Stimulated activated naive CD8-positive, alpha-beta T cell treated with anti-CD3 and anti-CD28 coated beads, Interleukin-15, amount 100 ng/mL, for 72 hours (primary cell): ENCODE results near the gene GMDS.
A peak's percentile ranks its signal among the peaks of the same experiment; 100 is the strongest.

ENCODE experiments used
- ATAC-seq: fragments of 150-1000 bp; cut with Tn5 transposase; 2 replicates; pipeline ENCODE4 v1.10.0; 2021; ENCODE audit warnings: mild to moderate bottlenecking, moderate library complexity
- DNase-seq, 2 donors: peaks; one replicate each; pipeline ENCODE4 v3.0.0; 2021 to 2022
- H3K27ac Mint-ChIP-seq, 2 donors: one replicate each; pipeline ENCODE4 v1.8.0; 2022; ENCODE audit warnings: mild to moderate bottlenecking in 2 of 2, mixed read lengths in 2 of 2, moderate library complexity in 2 of 2
- H3K27me3 Mint-ChIP-seq: one replicate; pipeline ENCODE4 v1.8.0; 2022; ENCODE audit warnings: mixed read lengths
- H3K4me1 Mint-ChIP-seq: one replicate; pipeline ENCODE4 v1.8.0; 2022; ENCODE audit warnings: mild to moderate bottlenecking, mixed read lengths
- H3K4me3 Mint-ChIP-seq, 2 donors: one replicate each; pipeline ENCODE4 v1.8.0; 2022; ENCODE audit warnings: mild to moderate bottlenecking in 2 of 2, mixed read lengths in 2 of 2, moderate library complexity in 1 of 2
- H3K9me3 Mint-ChIP-seq, 2 donors: one replicate each; pipeline ENCODE4 v1.8.0; 2022; ENCODE audit warnings: mixed read lengths in 2 of 2

Gene GMDS

DNA sequence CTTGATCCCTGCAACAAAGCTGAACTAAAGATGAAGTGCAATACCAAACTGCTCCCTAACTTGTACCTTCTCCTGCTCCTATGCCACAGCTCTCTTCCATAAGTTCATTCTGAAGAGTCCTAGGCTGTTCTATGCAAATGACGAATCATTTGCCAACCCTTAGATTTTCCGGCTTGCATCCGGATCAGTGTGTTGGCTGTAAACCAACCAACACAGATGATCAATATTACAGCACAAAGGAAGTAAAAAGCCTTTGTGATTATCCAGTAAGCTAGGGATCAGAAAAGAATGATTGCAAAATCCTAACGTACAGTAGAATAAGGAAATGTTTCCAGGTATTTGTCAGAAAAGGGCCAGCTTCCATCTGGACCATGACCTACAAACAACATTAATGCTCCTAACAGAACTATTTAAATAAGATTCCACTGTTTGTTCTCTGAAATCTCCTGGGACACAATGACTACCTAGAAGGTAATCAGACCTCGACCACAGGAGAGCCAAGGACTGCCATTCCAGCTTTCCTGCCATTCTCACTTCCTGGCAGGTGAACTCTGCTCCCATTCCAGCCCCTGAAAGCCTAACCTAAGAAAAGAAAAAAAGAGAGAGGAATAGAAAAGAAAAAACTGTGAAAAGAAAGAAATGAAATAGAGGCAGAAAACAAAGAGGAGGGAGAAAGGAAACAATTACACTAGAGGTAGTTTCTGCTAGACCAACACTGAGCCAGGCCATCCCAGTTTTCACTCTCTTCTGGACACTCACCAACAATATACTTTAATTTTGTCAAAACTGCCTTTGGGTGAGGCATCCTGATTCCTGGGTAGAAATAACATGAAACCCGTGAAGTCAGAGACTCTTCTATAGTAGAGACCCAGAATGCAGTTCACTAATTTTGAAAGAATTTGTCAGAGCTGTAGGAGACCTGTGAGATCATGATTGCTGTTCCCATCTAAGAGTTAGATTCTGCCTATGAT is 19.7 kb downstream of the GMDS start:
- peaks cover 64% of the 10 kb centered on the region for H3K4me1 Mint-ChIP-seq
- DNase-seq (no peak), ATAC-seq (no peak)
- H3K27me3 Mint-ChIP-seq = no peaks in the 10 kb centered on the region
- H3K27ac Mint-ChIP-seq = no peak overlapping the region
- H3K9me3 Mint-ChIP-seq = no peaks in the 10 kb centered on the region
- H3K4me3 Mint-ChIP-seq = no peak overlapping the region

DNA sequence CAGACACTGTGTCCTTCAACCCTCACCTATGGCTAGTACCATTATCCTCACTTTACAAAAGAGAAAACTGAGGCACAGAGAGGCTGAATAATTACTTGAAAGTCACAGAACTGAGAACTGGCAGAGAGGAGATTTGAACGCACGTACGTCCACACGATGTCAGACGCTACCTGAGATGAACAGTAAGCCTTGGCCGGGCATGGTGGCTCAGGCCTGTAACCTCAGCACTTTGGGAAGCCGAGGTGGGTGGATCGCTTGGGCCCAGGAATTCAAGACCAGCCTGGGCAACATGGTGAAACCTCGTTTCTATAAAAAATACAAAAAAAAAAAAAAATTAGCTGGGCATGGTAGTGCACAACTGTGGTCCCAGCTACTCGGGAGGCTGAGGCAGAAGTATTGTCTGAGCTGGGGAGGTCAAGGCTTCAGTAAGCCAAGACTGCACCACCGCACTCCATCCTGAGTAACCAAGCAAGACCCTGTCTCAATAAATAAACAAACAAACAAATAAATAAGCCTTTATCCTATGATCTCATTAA is 20.5 kb downstream of the GMDS start:
- Mint-ChIP-seq H3K27ac (no peak overlapping the region), H3K27me3 (no peaks in the 10 kb centered on the region), H3K4me3 (no peak overlapping the region), H3K9me3 (no peaks in the 10 kb centered on the region), H3K4me1 (peaks cover 64% of the 10 kb centered on the region)
- DNase-seq (no peak), ATAC-seq (no peak)

DNA sequence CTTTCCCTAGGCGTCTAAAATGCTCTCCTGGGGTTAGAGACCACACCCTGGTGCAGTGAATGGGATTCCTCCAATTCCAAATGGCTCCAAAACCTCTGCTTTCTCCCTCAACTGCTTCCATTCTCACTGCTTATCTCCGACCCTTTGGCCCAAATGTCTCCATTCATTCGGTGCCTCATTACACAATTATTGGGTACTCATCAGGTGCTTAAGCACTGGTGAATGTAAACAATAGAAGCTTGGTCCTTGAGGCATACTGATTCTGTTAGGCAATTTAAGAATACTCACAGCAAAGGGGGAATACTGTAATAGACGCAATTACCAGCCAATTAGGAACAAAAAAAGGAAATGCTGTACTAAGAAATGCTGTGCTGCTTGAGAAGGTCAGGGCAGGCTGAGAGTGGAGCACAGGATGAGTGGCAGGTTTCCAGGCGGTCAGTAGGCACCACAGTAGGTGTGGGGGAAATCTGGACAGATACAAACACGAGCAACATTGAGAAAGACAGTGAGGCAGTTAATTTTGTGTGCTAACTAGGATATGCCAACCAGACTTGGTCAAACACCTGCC is 23.0 kb downstream of the GMDS start:
- no peak for DNase-seq
- Mint-ChIP-seq H3K9me3 (no peaks in the 10 kb centered on the region), H3K4me1 (peaks cover 59% of the 10 kb centered on the region), H3K27me3 (no peaks in the 10 kb centered on the region), H3K27ac (peak overlapping the region; percentile 43 to 94), H3K4me3 (peak overlapping the region; percentile 80 to 91)
- no peak for ATAC-seq

DNA sequence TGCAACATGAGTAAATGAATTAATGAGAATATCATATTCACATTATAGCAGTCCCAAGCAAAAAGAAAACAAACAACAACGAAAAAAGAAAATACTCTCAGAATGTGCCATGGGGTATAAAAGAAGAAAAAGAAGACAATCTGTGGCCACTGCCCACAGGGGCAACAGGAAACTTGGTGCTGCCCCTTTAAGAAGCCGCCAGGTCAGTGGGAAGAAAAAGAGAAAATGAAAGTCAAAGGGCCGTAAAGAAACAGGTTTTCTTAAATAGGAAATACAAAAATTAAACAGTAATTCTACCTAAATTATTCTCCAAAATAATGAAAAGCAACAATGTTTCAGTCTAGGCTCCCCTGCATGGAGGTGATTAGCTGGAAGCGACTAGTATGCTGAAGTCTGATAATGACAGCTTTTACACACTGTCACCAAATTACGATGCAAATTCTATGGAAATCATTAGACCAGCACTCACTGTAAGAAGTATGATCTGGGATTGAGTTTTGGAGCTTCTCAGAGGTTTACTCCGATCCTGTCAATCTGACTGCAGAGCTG is 23.6 kb downstream of the GMDS start:
- ATAC-seq (no peak), DNase-seq (no peak)
- Mint-ChIP-seq H3K27me3 (no peaks in the 10 kb centered on the region), H3K9me3 (no peaks in the 10 kb centered on the region), H3K4me1 (peaks cover 56% of the 10 kb centered on the region), H3K4me3 (peak overlapping the region; percentile 80 to 91), H3K27ac (peak overlapping the region; percentile 87 to 94)

DNA sequence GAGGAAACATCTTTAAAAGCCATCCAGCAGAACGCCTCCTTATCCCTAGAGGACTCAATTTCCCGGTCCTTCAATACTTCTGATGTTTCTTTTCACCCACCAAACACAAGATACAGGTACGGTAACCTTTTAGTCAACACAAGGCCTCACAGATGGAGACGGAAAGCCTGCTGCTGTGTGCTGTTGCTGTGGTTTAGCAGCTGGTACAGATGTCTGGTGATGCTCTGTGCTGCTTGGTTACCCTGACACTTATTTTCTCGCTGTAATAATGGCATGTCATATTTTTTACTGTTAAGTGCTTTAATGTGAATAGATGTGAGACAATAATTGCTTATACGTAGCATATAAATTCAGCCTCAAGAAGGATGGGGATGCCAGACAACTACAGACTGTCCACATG is 25.3 kb downstream of the GMDS start:
- no peaks in the 10 kb centered on the region for H3K27me3 Mint-ChIP-seq
- ATAC-seq = no peak
- no peak overlapping the region for H3K27ac Mint-ChIP-seq
- DNase-seq = no peak
- no peaks in the 10 kb centered on the region for H3K9me3 Mint-ChIP-seq
- H3K4me1 Mint-ChIP-seq = peaks cover 54% of the 10 kb centered on the region
- no peak overlapping the region for H3K4me3 Mint-ChIP-seq

DNA sequence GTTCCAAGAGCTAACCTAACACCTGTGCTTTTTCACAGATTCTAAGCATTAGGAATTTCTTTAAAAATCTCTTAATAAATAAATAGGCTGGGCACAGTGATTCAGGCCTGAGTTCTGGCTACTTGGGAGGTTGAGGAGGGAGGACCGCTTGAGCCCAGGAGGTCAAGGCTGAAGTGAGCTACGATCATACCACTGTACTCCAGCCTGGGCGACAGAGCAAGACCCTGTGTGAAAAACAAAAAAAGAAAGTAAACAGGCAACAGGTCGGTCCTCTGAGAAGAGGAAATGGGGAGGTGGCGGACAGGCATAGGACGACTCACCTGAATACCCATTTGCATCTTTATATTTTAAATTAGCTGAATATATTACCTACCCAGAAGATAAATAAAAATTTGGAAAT is 26.5 kb downstream of the GMDS start:
- DNase-seq = no peak
- H3K9me3 Mint-ChIP-seq = no peaks in the 10 kb centered on the region
- no peak for ATAC-seq
- H3K27ac Mint-ChIP-seq = no peak overlapping the region
- H3K27me3 Mint-ChIP-seq = no peaks in the 10 kb centered on the region
- H3K4me1 Mint-ChIP-seq = peaks cover 58% of the 10 kb centered on the region
- no peak overlapping the region for H3K4me3 Mint-ChIP-seq

DNA sequence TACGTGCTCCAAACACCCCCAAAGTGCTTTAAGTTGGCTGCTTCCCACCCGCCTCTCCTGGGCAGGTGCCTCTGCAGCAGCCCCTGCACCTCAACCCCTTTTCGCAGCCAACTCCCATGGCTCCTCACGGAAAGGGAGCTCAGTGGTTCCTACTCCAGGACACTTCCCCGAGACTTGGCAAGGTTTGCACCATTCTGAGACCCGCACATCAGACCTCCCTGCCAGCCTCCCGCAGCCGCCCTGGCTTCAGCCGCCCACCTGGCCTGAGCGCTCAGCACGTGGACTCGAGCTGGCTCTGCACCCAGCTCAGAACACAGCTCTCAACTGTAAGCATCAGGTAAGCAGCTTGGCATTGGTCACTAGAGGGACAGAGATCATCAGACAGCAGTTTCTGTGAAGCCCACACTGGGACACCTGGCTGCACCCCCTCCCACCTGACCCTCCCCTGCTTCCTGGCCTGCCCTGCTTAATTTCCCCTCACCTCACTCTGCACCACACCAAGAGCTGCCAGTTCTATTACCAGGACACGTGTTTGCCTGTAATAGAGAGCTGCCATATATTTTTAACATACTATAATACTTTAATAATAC is 28.5 kb downstream of the GMDS start:
- H3K27me3 Mint-ChIP-seq = no peaks in the 10 kb centered on the region
- H3K27ac Mint-ChIP-seq = no peak overlapping the region
- no peak for DNase-seq
- H3K4me3 Mint-ChIP-seq = no peak overlapping the region
- H3K9me3 Mint-ChIP-seq = no peaks in the 10 kb centered on the region
- H3K4me1 Mint-ChIP-seq = peaks cover 42% of the 10 kb centered on the region
- no peak for ATAC-seq

DNA sequence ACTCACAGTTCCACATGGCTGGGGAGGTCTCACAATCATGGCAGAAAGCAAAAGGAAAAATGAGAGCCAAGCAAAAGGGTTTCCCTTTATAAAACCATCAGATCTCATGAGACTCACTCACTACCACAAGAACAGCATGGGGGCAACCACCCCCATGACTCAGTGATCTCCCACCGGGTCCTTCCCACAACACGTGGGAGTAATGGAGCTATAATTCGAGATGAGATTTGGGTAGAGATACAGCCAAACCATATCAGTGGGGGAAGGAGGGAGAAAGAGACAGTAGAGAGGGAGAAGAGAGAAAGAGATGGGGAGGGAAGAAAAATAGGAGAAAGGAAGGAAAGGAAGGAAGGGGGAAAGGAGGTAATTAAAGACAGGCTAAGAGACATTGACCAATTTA is 30.1 kb downstream of the GMDS start:
- DNase-seq (no peak), ATAC-seq (no peak)
- H3K27ac Mint-ChIP-seq = peak overlapping the region in 1 of 2 donors; percentile 44

DNA sequence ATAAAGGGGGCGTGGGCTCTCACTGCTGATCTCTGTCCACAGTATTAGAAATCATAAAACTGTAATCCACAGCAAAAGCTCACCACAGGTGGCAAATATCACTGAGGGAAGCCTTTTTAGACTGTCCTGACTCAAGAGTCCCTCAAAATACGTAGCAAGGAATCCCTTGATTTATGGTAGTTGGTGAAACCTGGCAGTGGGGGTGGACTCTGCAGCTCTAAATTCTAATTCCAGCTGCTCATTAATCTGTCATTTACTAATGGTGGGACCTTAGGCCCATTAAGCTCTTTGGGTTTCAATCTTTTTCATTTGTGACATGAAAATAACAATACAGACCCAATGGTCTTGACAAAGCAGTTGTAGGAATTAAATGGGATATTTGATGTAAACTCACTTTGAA is 32.3 kb downstream of the GMDS start:
- Mint-ChIP-seq H3K4me1 (peaks cover 30% of the 10 kb centered on the region), H3K27me3 (no peaks in the 10 kb centered on the region), H3K4me3 (no peak overlapping the region), H3K9me3 (no peaks in the 10 kb centered on the region), H3K27ac (peak overlapping the region in 1 of 2 donors; percentile 14)
- DNase-seq (no peak), ATAC-seq (no peak)

More for the DNA sequence above, 30.1 kb downstream of the GMDS start:
- Mint-ChIP-seq H3K9me3 (no peaks in the 10 kb centered on the region), H3K4me3 (no peak overlapping the region), H3K27me3 (no peaks in the 10 kb centered on the region), H3K4me1 (peaks cover 36% of the 10 kb centered on the region)

DNA sequence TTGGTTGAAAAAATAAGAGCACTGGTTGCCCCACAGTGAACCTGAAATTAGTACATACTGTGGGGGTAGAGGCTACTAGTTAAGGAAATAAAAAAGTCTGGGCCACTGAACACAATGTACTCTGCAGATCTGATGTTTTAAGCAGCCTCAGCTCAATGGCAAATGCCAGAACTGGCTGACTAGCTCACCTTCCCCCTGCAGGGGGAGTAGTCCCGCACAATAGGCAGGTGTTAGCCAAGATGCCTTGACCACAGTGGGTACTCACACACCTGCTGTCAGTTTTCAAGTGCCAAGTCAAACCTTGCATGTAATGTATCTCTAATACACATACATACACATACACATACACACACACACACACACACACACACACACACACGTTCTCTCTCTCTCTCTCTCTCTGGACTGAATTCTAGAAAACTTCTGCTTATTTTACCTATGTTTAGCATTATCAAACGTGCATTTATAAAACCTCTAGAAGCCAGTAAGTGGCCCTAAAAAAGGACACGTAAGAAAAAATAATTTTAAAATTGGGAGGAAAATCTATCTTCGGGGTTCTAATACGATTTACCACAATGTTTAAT is 36.1 kb downstream of the GMDS start:
- DNase-seq (peak; percentile 44 to 51), ATAC-seq (peak; percentile 81)
- Mint-ChIP-seq H3K27me3 (no peaks in the 10 kb centered on the region), H3K4me1 (peaks cover 6% of the 10 kb centered on the region), H3K9me3 (no peaks in the 10 kb centered on the region), H3K27ac (no peak overlapping the region), H3K4me3 (no peak overlapping the region)

DNA sequence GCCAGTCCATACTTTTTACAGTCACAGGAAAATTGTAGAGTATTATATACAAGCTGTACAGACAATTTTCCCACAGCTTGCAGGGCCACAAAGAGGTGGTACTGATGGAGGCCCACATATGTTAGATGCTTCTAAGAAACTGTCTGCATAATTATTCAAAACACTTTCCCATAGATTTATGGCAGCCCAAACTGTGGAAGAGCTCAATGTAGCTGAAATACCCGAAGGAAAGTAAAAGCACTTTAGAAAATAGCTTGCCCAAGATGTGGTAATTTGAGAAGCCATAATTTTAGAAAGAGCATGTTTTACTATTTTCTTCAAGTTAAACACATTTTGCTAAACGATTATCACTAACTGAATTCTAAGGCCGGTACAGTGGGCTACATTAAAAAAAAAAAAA is 36.9 kb downstream of the GMDS start:
- Mint-ChIP-seq H3K4me3 (no peak overlapping the region), H3K4me1 (peaks cover 6% of the 10 kb centered on the region), H3K27me3 (no peaks in the 10 kb centered on the region), H3K27ac (no peak overlapping the region), H3K9me3 (no peaks in the 10 kb centered on the region)
- ATAC-seq (no peak), DNase-seq (no peak)

DNA sequence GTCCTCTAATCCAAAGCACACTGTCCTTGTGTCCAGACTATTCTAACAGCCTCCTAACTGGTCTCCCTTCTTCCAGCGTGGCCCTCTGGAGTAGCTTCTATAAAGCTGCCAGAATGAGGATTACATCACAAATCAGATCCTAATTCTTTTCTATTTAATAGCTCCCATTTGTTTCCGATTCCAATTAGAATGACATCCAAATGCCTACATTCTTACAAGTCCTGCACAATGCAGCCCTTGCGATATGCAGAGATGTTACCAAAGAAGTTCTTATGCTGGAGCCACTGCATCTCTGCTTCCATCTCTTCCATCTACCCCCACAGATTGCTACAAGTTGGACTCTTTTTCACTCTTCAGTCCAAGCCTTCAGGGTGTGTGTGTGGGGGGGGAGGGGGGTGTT is 40.0 kb downstream of the GMDS start:
- ATAC-seq (no peak), DNase-seq (no peak)
- H3K27me3 Mint-ChIP-seq = no peaks in the 10 kb centered on the region
- no peak overlapping the region for H3K4me3 Mint-ChIP-seq
- H3K4me1 Mint-ChIP-seq = peaks cover 6% of the 10 kb centered on the region
- H3K27ac Mint-ChIP-seq = peak overlapping the region in 1 of 2 donors; percentile 8
- no peaks in the 10 kb centered on the region for H3K9me3 Mint-ChIP-seq

DNA sequence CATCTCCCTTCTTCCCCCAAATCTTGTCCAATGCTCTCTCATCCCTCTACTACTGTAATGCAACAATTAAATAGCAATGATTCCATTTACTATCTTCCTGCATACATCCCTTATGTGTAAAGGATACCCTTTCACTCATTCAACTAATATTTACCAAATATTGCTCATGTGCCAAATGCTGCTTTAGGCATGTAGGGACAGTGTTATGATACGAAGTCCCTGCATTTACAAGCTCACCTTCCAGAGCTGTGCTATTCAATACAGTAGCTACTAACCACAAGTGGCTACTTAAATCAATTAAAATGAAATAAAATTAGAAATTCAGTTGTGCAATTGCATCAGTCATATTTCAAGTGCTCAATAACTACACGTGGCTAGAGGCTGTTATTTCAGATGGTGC is 41.1 kb downstream of the GMDS start:
- Mint-ChIP-seq H3K27me3 (no peaks in the 10 kb centered on the region), H3K27ac (no peak overlapping the region), H3K9me3 (no peaks in the 10 kb centered on the region), H3K4me3 (no peak overlapping the region), H3K4me1 (peaks cover 2% of the 10 kb centered on the region)
- ATAC-seq (no peak), DNase-seq (no peak)

DNA sequence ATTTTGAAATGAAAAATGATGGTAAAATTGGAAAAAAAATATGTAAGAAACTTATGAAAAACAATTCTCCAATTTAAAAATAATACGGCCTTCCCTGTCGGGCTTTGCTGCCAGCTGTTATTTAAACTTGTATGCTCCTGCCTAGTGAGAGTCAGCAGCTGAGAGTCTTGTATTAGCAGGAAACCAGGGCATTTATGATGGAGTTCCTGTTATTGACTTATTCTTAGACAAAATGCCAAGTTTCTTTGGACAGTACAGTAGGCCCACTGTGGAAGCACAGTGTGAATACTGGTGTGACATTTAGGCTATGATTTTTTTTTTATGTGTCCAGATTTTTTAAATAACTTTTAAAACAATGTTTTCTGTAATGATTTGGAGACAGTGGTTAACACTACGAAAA is 42.1 kb downstream of the GMDS start:
- Mint-ChIP-seq H3K4me3 (no peak overlapping the region), H3K27ac (no peak overlapping the region), H3K9me3 (no peaks in the 10 kb centered on the region), H3K4me1 (no peaks in the 10 kb centered on the region), H3K27me3 (no peaks in the 10 kb centered on the region)
- DNase-seq (no peak), ATAC-seq (no peak)

DNA sequence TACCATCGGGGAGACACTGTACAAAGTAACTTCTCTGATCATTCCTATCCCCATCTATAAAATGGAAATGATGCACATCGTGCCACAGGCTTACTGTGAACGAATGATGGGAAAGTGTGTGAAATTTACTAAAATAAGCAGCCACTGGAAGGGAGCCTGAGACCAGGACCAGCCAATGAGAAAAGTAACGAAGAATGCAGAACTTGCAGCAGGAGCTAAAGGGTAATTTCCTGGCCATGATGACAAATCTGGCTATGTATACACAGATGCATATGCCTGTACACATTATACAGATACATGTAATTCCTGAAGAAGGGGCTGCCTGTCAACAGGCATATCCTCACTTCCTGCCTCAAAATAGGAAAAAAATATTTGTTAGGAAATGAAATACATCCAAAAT is 47.4 kb downstream of the GMDS start:
- ATAC-seq = no peak
- H3K9me3 Mint-ChIP-seq = no peaks in the 10 kb centered on the region
- no peak overlapping the region for H3K27ac Mint-ChIP-seq
- no peaks in the 10 kb centered on the region for H3K27me3 Mint-ChIP-seq
- DNase-seq = no peak
- no peaks in the 10 kb centered on the region for H3K4me1 Mint-ChIP-seq
- no peak overlapping the region for H3K4me3 Mint-ChIP-seq
